ENCODE measurements around the gene MUC2.

DNA sequence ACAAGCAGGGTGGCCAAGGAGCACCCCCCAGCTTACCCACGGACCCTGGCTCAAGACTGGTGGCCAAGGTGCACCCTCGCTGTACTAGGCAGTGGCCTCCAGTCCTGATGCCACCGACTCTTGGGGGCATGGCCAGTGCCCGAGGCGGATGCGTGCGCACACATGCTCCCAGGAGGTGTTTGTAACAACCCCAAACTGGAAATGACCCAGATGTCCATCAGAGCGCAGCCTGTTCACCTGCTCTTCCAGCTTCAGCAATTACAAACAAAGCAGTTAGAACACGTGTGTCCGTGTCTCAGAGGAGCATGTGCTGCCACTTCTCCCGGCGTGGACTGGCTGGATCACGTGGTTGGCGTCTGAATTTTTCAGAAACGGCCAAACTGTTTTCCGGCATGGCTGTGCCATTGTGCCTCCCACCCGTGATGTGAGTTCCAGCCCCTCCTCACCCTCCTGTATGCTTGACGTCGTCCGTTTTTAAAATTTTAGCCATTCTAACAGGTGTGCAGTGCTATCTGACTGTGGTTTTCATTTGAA, 31.0 kb upstream of the MUC2 start:
- TF ChIP-seq POLR2A (IDR thresholded peaks at IDR 0.05) (no peak), POLR2AphosphoS5 (IDR thresholded peaks at IDR 0.05; ENCODE audit: insufficient read depth in 1 of 2, low read depth in 1 of 2) (no peak)
- TF ChIP-seq, protein P1, sequence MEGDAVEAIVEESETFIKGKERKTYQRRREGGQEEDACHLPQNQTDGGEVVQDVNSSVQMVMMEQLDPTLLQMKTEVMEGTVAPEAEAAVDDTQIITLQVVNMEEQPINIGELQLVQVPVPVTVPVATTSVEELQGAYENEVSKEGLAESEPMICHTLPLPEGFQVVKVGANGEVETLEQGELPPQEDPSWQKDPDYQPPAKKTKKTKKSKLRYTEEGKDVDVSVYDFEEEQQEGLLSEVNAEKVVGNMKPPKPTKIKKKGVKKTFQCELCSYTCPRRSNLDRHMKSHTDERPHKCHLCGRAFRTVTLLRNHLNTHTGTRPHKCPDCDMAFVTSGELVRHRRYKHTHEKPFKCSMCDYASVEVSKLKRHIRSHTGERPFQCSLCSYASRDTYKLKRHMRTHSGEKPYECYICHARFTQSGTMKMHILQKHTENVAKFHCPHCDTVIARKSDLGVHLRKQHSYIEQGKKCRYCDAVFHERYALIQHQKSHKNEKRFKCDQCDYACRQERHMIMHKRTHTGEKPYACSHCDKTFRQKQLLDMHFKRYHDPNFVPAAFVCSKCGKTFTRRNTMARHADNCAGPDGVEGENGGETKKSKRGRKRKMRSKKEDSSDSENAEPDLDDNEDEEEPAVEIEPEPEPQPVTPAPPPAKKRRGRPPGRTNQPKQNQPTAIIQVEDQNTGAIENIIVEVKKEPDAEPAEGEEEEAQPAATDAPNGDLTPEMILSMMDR (IDR thresholded peaks at IDR 0.05), result no peak

Measured in vagina (tissue), 2 donors.